Natural killer cell treated with Interleukin-12 subunit alpha and Interleukin-12 subunit beta and Interleukin-15 and Interleukin-18, amount 100 ng/mL, for 72 hours (primary cell): ENCODE measurements around the gene ADCY4. TPM values are rescaled to one million over a fixed set of nuclear protein-coding genes. Genes with fewer than 3 reads are reported as not detected.

Source experiments
- ATAC-seq, 2 donors: fragments of 150-1000 bp; cut with Tn5 transposase in 1 of 2; sonication (Bioruptor Pico), chemical (Tn5 transposase) in 1 of 2; 2 replicates each; pipeline ENCODE4 v1.10.0; 2021
- DNase-seq: peaks from one replicate; pipeline ENCODE4 v3.0.0; 2022; ENCODE audit warnings: low spot score
- H3K27ac Mint-ChIP-seq, 2 donors: 1 replicate in 1 of 2; 2 replicates in 1 of 2; pipeline ENCODE4 v1.8.0; 2022; ENCODE audit warnings: mixed read lengths in 2 of 2, mild to moderate bottlenecking in 1 of 2, moderate library complexity in 1 of 2
- H3K27me3 Mint-ChIP-seq, 2 donors: 1 replicate in 1 of 2; 2 replicates in 1 of 2; pipeline ENCODE4 v1.8.0; 2022; ENCODE audit warnings: mixed read lengths in 2 of 2
- H3K36me3 Mint-ChIP-seq: one replicate; pipeline ENCODE4 v1.8.0; 2022; ENCODE audit warnings: mixed read lengths
- H3K4me1 Mint-ChIP-seq, 2 donors: 1 replicate in 1 of 2; 2 replicates in 1 of 2; pipeline ENCODE4 v1.8.0; 2022; ENCODE audit warnings: low read depth in 2 of 2, mixed read lengths in 2 of 2, mild to moderate bottlenecking in 1 of 2
- H3K4me3 Mint-ChIP-seq: one replicate; pipeline ENCODE4 v1.8.0; 2022; ENCODE audit warnings: mixed read lengths
- H3K9me3 Mint-ChIP-seq: 2 replicates; pipeline ENCODE4 v1.8.0; 2022; ENCODE audit warnings: mixed read lengths
- total RNA-seq, 2 donors: library from RNA; stranded (reverse); gene quantifications; one replicate each; pipeline ENCODE4 v1.2.3, GENCODE V29; 2022

Gene ADCY4
- total RNA-seq, 2 donors from 2014 or later: 1.0 to 1.9 TPM

DNA sequence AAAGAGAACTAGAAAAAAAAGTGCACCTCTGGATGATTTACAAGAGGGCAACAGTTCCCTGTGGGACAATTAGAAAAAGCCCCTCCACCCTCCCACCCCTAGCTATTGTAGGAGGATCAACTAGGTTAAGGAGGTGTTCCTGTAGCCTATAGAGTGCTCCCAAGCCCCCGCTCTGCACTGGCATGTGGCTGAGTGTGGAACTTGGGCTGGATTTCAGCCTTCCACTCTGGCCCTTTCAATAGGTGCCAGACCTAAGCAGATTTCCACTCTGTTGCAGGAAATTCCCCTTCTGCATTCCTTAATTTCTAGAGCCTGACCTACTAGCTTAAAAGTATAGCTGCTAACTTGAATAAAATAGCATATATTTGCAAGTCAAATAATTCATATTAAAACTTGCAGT, 35.9 kb upstream of the ADCY4 start:
- DNase-seq (no peak), ATAC-seq (no peak)
- no peak overlapping the region for H3K4me3 Mint-ChIP-seq
- peaks cover 21 to 24% of the 10 kb centered on the region in 2 donors for H3K27me3 Mint-ChIP-seq
- H3K4me1 Mint-ChIP-seq: peaks cover 13 to 17% of the 10 kb centered on the region in 2 donors
- H3K27ac Mint-ChIP-seq: no peak overlapping the region
- H3K9me3 Mint-ChIP-seq: no peaks in the 10 kb centered on the region
- no peaks in the 10 kb centered on the region for H3K36me3 Mint-ChIP-seq

DNA sequence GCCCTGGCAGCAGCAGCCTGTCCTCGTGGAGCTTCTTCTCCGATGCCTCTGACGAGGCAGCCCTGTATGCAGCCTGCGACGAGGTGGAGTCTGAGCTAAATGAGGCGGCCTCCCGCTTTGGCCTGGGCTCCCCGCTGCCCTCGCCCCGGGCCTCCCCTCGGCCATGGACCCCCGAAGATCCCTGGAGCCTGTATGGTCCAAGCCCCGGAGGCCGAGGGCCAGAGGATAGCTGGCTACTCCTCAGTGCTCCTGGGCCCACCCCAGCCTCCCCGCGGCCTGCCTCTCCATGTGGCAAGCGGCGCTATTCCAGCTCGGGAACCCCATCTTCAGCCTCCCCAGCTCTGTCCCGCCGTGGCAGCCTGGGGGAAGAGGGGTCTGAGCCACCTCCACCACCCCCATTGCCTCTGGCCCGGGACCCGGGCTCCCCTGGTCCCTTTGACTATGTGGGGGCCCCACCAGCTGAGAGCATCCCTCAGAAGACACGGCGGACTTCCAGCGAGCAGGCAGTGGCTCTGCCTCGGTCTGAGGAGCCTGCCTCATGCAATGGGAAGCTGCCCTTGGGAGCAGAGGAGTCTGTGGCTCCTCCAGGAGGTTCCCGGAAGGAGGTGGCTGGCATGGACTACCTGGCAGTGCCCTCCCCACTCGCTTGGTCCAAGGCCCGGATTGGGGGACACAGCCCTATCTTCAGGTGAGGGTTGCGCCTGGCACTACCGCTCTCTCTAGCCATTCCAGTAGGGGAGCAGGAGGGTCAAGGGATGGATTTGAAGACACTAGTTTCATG, 35.2 kb upstream of the ADCY4 start:
- ATAC-seq: no peak
- peaks cover 27 to 31% of the 10 kb centered on the region in 2 donors for H3K27me3 Mint-ChIP-seq
- no peak overlapping the region for H3K4me3 Mint-ChIP-seq
- no peaks in the 10 kb centered on the region for H3K9me3 Mint-ChIP-seq
- no peaks in the 10 kb centered on the region for H3K36me3 Mint-ChIP-seq
- no peak overlapping the region for H3K27ac Mint-ChIP-seq
- H3K4me1 Mint-ChIP-seq: peaks cover 20 to 23% of the 10 kb centered on the region in 2 donors
- no peak for DNase-seq

DNA sequence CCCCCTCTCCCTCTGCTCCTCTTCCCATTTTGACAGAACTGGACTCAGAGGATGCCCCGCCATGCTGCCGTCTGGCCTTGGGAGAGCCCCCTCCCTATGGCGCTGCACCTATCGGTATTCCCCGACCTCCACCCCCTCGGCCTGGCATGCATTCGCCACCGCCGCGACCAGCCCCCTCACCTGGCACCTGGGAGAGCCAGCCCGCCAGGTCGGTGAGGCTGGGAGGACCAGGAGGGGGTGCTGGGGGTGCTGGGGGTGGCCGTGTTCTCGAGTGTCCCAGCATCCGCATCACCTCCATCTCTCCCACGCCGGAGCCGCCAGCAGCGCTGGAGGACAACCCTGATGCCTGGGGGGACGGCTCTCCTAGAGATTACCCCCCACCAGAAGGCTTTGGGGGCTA, 34.6 kb upstream of the ADCY4 start:
- H3K27ac Mint-ChIP-seq: no peak overlapping the region
- no peaks in the 10 kb centered on the region for H3K36me3 Mint-ChIP-seq
- ATAC-seq (no peak), DNase-seq (no peak)
- peaks cover 30 to 36% of the 10 kb centered on the region in 2 donors for H3K27me3 Mint-ChIP-seq
- no peaks in the 10 kb centered on the region for H3K9me3 Mint-ChIP-seq
- peak overlapping the region; percentile 60 for H3K4me3 Mint-ChIP-seq
- H3K4me1 Mint-ChIP-seq: peaks cover 21 to 26% of the 10 kb centered on the region in 2 donors

DNA sequence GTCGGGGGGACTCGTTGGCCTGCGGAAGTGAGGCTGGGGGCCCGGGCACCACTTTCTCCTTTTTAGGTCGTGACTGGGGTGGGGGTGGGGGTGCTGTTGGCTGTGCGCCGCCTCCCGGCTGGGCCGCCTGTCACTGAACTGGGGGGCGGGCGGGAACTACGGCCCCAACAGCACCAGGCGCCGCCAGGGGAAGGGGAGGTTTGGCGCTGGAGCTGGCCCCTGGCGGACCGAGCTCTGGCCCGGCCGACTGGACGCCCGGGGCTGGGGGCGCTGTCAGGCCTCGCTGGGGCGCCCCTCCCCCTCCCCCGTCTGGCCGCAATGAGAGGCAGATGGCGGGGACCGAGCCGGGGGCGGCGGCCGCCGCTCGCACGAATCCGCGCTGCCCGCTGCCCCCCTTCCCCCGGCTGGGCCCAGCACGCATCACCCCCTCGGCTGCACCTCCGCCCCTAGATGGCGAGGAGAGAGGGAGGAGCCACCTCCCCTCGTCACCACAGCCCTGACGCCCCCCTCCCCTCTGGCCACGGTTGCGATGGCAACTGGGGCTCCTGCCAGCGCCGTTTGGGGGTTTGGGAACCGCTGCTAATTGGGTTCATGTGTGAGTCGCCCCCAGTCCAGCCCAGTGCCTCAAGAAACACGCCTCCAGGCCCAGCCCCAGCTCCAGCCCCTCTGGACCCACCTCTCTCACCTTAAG, 33.8 kb upstream of the ADCY4 start:
- peak in 1 of 2 donors; percentile 25 for ATAC-seq
- no peak for DNase-seq
- Mint-ChIP-seq H3K36me3 (no peaks in the 10 kb centered on the region), H3K27ac (no peak overlapping the region), H3K27me3 (peaks cover 30 to 36% of the 10 kb centered on the region in 2 donors), H3K9me3 (no peaks in the 10 kb centered on the region), H3K4me3 (peak overlapping the region; percentile 60), H3K4me1 (peaks cover 21 to 26% of the 10 kb centered on the region in 2 donors)

DNA sequence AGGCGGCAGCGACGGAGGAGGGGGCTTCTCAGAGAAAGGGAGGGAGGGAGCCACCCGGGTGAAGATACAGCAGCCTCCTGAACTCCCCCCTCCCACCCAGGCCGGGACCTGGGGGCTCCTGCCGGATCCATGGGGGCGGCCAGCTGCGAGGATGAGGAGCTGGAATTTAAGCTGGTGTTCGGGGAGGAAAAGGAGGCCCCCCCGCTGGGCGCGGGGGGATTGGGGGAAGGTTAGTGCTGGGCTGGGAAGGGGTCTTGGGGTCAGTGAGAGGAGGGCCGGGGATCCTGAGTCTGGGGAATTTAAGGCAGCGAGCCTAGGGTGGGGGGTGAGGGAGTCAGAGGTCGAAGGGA, 33.3 kb upstream of the ADCY4 start:
- Mint-ChIP-seq H3K9me3 (no peaks in the 10 kb centered on the region), H3K4me1 (peaks cover 21 to 26% of the 10 kb centered on the region in 2 donors), H3K36me3 (no peaks in the 10 kb centered on the region), H3K27ac (no peak overlapping the region), H3K4me3 (peak overlapping the region; percentile 54), H3K27me3 (peaks cover 31 to 38% of the 10 kb centered on the region in 2 donors)
- DNase-seq (no peak), ATAC-seq (no peak)

DNA sequence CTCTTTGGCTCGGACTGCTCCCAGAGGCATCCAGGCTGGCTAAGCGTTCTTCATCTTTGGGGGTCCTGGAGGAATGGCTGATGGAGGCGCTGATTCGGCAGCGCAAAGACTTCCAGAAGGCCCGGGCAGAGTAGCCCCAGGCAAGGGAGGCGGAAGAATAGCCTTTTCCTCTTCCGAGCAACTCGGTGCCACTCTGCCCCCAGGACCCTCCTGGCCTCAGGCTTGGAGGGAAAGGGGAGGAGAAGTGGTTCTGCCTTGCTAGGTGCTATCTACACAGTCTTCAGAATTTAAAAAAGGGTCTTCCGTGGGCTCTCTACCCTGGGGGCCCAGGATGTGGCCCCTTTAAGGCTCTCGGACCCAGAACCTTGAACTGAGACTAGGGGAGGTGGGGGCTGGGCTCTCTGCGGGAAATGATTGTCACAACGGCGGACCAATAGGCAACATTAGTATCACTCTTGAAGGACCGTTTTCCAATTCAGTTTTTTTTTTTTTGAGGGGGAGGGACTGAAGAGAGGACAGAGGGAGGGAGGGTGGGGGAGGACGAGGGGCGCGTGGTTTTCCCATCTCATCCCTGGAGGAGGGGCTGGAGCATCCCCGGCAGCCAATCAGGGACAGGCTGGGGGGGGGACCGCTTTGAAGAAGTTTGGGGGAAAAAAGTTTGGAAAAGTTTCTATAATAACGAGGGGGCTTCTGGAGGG, 32.8 kb upstream of the ADCY4 start, which contains the start of gene NFATC4:
NFATC4 (plus strand) TSS at position 671 of the 698 bp plus-strand sequence. CDS start 157 bp downstream, outside the sequence.
- Mint-ChIP-seq H3K27me3 (peaks cover 34 to 43% of the 10 kb centered on the region in 2 donors), H3K4me3 (peak within 1 kb of the TSS; percentile 60), H3K36me3 (no peaks in the 10 kb centered on the region), H3K9me3 (no peaks in the 10 kb centered on the region), H3K4me1 (peaks cover 21 to 26% of the 10 kb centered on the region in 2 donors), H3K27ac (no peak within 1 kb of the TSS)
- ATAC-seq (no peak), DNase-seq (no peak)

DNA sequence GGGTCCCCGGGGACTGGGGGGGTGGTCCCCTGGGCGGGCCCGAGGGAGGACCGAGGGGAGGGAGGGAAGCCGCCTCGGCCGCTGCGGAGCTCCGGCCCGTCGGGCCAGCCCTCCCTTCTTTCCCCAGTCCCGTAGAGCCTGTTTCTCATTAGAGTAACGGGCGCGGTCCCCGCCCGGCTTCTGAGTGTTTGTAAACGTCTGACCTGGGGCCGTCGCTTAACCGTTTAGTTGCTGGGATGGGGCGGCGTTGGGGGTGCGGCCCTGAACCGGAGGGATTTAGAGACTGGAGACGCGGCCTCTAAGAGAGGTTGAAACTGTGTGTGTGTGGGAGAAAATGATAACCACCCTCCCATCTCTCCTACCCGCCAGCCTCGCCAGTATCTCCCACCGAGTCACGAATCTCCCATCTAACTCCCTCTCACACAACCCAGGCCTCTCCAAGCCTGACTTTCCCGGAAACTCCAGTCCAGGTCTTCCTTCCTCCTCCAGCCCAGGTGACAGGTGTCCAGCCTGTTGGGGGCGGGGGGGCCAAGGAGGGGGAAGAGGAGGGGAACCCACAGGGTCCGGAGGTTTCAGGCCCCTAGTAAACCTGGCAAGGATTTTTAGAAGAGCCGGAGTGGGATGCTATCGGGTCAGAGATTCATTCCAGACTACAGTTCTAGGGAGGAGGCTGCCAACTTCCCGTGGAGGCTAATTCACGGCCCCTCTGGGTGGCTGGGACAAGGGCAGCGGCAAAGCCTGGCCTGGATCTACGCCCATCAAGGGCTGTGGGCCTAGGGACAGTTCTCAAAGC, 32.0 kb upstream of the ADCY4 start:
- H3K27me3 Mint-ChIP-seq: peaks cover 34 to 45% of the 10 kb centered on the region in 2 donors
- peak overlapping the region; percentile 54 for H3K4me3 Mint-ChIP-seq
- DNase-seq (no peak), ATAC-seq (peak; percentile 34 to 64)
- peaks cover 21 to 26% of the 10 kb centered on the region in 2 donors for H3K4me1 Mint-ChIP-seq
- no peaks in the 10 kb centered on the region for H3K9me3 Mint-ChIP-seq
- no peak overlapping the region for H3K27ac Mint-ChIP-seq
- H3K36me3 Mint-ChIP-seq: no peaks in the 10 kb centered on the region

DNA sequence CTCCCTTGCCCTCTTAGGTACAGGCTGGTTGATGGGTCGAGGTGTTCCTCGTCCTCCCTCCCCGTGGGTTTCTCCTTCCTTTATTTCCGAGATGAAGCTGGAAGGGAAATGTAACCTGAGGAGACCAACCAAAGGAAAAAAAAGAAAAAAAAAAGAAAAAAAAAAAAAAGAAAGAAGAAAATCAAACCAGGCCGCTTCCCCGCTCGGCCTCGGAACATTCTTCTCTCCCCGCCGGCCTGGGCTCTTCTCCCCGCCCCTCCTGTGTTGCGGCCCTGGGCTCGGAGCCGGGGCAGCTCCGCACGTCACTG, 31.5 kb upstream of the ADCY4 start:
- Mint-ChIP-seq H3K9me3 (no peaks in the 10 kb centered on the region), H3K36me3 (no peaks in the 10 kb centered on the region), H3K27ac (no peak overlapping the region), H3K4me1 (peaks cover 21 to 26% of the 10 kb centered on the region in 2 donors), H3K27me3 (peaks cover 37 to 51% of the 10 kb centered on the region in 2 donors), H3K4me3 (no peak overlapping the region)
- no peak for DNase-seq
- ATAC-seq: no peak

DNA sequence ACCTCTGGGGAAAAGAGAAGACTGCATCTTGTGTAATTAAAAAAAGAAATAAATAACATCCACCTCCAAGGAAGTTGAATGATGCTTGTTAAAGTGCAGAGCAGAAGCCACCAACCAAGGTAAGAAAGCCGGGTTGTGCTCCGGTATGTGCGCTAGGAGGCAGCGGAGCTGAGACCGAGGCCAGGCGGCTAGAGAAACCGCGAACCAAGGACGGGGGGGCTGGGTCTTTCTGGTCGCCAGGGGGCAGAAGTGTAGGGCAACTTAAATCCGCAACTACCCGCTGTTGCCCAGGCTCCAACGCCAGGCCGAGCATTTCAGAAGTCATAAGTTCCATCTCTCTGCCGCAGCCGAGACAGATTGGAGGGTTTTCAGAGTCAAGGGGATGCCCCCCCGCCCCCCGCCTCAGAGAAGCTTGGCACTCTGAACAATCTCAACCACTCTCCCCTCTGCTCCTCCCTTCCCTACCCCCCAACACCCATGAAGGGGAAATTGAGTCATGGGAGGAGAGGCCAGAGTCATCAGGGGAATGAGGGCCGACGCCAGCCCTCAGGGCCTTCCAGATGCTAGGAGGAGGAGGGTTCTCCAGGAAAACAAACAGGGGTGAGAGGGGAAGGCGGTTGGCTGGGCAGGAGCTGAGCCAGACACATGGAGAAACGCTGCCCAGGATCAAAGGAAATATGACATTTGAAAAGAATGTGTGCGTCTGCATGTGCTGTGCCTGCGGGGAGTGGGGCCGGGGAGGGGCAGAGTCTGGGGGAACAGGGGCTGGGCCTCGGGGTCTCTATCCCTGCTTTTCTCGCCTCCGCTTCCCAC, 30.9 kb upstream of the ADCY4 start:
- Mint-ChIP-seq H3K27me3 (peaks cover 37 to 53% of the 10 kb centered on the region in 2 donors), H3K27ac (no peak overlapping the region), H3K9me3 (no peaks in the 10 kb centered on the region)

DNA sequence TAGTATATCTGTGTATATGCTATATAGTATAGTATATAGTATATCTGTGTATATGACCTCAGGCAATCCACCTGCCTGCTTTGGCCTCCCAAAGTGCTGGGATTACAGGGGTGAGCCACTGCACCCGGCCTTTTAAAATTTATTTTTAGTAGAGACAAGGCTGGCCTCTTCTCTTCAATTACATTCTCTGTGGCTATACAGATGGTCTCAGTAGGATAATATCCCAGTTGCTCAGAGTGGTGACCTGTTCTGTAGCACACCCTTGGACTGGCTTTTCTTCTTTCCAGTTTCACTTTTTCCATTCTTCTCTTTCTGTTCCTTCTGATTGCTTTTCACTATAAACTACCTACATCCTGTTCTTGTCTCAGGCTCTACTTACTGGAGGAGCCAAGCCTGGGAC, 30.0 kb upstream of the ADCY4 start:
- no peak overlapping the region for H3K27ac Mint-ChIP-seq
- no peaks in the 10 kb centered on the region for H3K36me3 Mint-ChIP-seq
- DNase-seq: no peak
- H3K4me3 Mint-ChIP-seq: no peak overlapping the region
- H3K9me3 Mint-ChIP-seq: no peaks in the 10 kb centered on the region
- ATAC-seq: no peak
- peaks cover 21 to 26% of the 10 kb centered on the region in 2 donors for H3K4me1 Mint-ChIP-seq
- H3K27me3 Mint-ChIP-seq: peaks cover 37 to 58% of the 10 kb centered on the region in 2 donors

More for the DNA sequence above, 30.9 kb upstream of the ADCY4 start:
- Mint-ChIP-seq H3K36me3 (no peaks in the 10 kb centered on the region), H3K4me3 (peak overlapping the region; percentile 68), H3K4me1 (peaks cover 21 to 26% of the 10 kb centered on the region in 2 donors)
- DNase-seq (no peak), ATAC-seq (peak; percentile 72 to 74)

DNA sequence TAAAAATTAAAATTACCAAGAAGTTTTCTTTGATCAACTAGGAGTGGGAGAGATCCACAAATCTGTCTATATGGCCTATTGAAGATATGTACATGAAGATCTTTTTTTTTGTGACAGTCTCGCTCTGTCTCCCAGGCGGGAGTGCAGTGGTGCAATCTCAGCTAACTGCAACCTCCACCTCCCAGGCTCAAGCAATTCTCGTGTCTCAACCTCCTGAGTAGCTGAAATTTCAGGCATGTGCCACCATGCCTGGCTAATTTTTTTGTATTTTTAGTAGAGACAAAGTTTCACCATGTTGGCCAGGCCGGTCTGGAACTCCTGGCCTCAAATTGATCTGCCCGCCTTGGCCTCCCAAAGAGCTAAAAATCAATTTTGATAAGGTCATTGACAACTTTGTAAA, 28.5 kb upstream of the ADCY4 start:
- ATAC-seq: no peak
- no peak for DNase-seq
- H3K27ac Mint-ChIP-seq: no peak overlapping the region
- peaks cover 21 to 23% of the 10 kb centered on the region in 2 donors for H3K4me1 Mint-ChIP-seq
- H3K27me3 Mint-ChIP-seq: peaks cover 33 to 50% of the 10 kb centered on the region in 2 donors
- H3K36me3 Mint-ChIP-seq: no peaks in the 10 kb centered on the region
- H3K4me3 Mint-ChIP-seq: no peak overlapping the region
- no peaks in the 10 kb centered on the region for H3K9me3 Mint-ChIP-seq

DNA sequence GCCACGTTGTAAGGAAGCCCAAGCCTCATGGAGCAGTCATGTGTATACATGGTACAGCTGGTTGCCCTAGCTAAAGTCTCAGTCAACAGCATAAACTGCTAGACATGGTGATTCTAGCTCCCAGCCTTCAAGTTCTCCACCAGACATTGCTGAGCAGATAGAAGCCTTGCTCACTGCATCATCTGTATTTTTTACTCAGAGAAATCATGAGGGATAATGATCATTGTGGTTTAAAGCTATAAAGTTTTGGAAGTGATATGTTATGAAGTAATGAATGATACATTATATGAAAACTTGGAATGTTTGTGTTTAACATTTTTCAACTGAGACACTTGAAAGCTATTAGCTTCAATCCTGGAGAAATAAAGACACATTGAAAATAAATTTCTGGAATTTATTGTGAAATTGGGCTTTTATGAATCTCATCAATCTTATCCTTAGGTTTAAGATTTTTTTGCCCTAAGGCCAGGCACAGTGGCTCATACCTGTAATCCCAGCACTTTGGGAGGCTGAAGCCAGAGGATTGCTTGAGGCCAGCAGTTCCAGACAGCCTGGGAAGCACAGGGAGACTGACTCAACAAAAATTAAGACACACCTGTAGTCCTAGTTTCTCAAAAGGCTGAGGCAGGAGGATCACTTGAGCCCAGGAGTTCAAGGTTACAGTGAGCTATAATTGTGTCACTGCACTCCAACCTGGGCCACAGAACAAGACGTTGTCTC, 27.5 kb upstream of the ADCY4 start:
- no peak overlapping the region for H3K27ac Mint-ChIP-seq
- peaks cover 30 to 46% of the 10 kb centered on the region in 2 donors for H3K27me3 Mint-ChIP-seq
- H3K9me3 Mint-ChIP-seq: no peaks in the 10 kb centered on the region
- H3K36me3 Mint-ChIP-seq: no peaks in the 10 kb centered on the region
- H3K4me3 Mint-ChIP-seq: no peak overlapping the region
- ATAC-seq: no peak
- peaks cover 18% of the 10 kb centered on the region in 2 donors for H3K4me1 Mint-ChIP-seq
- no peak for DNase-seq
